NB4 (cell line): Measurements from ENCODE around the gene RFWD3.

Source experiments
- POLR2A ChIP-seq: IDR thresholded peaks from 2 replicates; pipeline ENCODE4 v1.6.1; 2011; ENCODE audit warnings: mild to moderate bottlenecking; ENCODE audit not compliant: insufficient read length; ENCODE audit errors: extremely low read depth
- TF ChIP-seq, protein P1 (sequence below): IDR thresholded peaks from one replicate; pipeline ENCODE4 v1.5.1; 2012; ENCODE audit warnings: low read depth, low read length

DNA sequence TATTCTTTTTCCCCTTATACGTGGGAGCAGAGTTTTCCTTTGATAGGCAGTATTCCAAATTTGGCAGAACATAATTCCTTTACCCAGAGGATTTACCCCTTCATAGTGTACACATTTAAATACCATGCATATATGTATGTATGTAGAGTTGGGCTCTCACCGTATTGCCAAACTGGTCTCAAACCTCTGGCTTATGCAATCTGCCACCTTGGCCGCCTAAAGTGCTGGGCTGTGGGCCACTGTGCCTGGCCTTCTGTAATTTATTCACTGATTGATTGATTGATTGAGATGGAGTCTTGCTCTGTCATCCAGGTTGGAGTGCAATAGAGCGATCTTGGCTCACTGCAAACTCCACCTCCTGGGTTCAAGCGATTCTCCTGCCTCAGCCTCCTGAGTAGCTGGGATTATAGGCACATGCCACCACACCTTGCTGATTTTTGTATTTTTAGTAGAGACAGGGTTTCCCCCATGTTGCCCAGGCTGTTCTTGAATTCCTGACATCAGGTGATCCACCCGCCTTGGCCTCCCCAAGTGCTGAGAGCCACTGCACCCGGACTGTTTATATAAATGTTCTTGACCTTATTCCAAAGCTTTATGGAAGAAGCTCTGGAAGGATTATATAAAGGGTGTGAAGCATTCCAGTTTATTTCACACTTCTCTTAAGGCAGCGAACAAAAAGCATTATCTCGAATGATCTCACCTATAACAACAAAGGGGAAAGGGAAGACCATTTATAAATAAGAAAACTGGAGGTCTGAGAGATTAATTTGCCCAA, 74.6 kb downstream of the RFWD3 start:
- TF ChIP-seq, protein P1, sequence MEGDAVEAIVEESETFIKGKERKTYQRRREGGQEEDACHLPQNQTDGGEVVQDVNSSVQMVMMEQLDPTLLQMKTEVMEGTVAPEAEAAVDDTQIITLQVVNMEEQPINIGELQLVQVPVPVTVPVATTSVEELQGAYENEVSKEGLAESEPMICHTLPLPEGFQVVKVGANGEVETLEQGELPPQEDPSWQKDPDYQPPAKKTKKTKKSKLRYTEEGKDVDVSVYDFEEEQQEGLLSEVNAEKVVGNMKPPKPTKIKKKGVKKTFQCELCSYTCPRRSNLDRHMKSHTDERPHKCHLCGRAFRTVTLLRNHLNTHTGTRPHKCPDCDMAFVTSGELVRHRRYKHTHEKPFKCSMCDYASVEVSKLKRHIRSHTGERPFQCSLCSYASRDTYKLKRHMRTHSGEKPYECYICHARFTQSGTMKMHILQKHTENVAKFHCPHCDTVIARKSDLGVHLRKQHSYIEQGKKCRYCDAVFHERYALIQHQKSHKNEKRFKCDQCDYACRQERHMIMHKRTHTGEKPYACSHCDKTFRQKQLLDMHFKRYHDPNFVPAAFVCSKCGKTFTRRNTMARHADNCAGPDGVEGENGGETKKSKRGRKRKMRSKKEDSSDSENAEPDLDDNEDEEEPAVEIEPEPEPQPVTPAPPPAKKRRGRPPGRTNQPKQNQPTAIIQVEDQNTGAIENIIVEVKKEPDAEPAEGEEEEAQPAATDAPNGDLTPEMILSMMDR = no peak
- TF ChIP-seq POLR2A = no peak
